CD4-positive, alpha-beta T cell treated with Interleukin-2 at 100 ng/mL for 4 hours (primary cell): ENCODE results near the gene FIG4.
"Not testable (repeated sequence)": the region's sequence is repeated elsewhere in the genome, so short reads cannot be mapped to it uniquely, and the experiment has no call there.

ENCODE experiments used
- DNase-seq: peaks from one replicate; pipeline ENCODE4 v3.0.0-alpha.2; 2020; ENCODE audit warnings: low spot score

Gene FIG4

DNA sequence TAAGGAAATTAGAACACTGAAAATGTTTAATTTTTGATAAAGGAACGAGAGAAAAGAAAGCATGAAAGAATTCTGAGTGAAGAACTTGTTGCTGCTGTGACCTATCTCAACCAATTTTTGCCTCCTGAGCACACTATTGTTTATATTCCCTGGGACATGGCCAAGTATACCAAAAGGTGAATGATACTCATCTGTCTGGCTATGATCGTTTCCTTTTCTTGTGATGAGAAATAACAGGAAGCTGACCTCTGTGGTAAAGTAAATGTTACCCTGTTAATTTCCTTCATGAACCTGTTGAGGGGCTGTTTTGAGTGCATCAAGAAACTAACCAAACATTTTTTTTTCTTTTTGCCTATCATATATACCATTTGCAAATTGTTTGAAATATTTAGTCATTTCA is 69.1 kb downstream of the FIG4 start:
- DNase-seq, result no peak

DNA sequence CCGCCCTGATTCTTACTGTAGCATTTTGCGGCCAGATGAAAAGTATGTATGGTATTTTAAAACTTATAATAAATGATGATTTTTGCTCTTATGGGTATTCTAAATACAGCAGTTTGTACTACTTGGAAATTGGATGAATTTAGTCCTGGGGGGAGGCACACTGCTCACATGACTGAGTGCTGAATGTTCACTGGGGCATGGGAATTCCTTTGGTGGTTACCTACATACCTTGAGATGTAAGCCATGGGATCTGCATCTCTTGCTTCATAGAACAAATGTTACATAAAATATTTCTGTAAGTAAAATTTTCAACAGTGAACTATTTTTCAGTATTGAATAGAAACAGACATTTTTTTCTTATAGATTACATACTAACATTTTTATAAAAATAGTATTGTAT is 71.1 kb downstream of the FIG4 start:
- no peak for DNase-seq

DNA sequence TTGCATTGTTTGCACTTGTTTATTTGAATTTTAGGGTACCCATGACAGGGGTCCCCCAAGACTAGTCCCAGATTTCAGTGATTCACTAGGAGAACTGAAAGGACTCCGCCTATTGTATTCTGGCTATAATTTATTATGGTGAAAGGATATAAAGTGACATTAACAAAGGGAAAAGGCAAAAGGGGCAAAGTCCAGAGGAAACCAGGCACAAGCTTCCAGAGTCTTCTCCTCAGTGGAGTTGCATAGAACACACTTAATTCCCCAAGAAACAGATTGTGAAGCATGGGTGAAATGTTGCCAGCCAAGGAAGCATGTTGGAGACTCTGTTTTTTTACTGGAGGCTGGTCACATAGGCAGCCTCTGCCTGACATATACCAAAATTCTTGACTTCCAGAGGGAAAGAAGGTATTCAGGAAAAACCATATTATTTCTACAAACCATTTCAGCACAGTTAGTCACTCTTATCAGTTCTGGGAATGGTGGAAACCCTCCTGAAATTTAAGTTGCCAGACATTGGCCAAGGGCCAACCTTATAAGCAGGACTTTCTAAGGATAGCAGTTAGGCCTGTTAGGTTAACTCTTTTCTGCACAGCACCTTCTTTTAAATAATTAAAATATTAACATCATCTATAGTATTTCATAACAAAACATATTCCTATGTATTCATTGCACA is 71.8 kb downstream of the FIG4 start:
- no peak for DNase-seq

DNA sequence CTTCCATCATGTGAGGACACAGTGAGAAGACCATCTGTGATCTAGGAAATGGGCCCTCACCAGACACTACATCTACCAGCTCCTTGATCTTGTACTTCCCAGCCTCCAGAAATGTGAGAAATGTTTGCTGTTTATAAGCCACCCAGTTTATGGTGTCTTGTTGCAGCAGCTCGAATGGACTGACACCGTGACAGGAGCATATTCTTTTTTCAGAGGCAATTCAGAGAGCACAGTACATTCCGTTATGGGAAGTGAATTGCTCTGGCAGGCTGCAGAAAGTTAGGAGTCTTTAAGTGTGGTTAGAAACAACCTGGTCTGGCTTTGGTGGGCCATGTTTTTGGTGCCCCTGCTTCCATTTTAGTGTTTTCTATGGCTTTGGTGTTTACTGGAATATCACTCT is 75.1 kb downstream of the FIG4 start:
- DNase-seq, result no peak

DNA sequence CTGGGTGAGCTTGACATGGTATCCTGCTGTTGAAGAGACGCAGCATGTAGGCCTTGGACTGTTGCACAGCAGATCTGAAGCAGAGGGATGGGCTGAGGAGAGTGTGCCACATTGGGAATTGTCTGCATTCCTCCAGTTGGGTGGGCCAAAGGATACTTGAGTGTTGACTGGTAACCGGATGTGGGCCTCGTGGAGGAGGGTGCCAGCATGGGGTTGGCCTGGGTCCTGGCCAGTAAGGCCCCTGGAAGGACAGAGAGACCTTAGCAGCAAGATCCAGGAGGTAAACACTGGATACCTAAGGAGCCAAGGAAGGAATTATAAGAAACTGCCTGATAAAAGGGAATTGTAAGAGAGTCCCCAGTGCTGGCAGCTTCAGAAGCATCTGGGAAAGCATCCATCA is 76.9 kb downstream of the FIG4 start:
- no peak for DNase-seq

DNA sequence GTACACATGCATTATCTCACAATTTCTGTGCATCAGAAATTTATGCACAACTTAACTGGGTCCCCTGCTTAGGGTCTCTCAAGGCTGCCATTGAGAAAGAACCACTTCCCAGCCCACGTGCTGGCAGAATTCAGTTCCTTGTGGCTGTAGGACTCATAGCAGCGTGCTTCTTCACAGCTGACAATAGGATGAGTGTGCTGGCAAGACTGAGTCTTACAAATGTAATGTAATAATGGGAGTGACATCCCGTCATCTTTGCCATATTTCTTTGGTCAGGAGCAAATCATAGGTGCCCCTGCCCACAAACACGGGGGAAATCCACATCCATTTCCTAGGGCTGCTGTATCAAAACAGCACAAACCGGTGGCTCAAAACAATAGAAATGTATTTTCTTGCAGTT is 77.4 kb downstream of the FIG4 start:
- no peak for DNase-seq

DNA sequence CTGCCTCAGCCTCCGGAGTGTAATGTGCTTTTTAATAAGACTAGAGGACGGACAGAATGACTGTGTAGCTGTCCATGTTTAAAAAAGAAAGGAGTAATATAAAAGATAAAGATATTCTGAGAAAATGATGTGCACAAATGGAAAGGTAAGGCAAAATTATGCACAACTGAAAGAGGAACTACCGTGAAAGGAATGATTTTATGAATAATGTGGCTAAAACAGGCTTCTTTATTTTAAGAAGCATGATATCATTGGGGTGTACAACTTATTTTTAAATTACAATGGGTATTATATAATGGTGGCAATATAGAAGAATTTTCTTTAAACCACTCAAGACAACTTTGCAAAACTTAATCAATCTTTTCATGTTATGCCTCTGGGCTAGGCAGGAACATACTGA is 78.1 kb downstream of the FIG4 start:
- no peak for DNase-seq

DNA sequence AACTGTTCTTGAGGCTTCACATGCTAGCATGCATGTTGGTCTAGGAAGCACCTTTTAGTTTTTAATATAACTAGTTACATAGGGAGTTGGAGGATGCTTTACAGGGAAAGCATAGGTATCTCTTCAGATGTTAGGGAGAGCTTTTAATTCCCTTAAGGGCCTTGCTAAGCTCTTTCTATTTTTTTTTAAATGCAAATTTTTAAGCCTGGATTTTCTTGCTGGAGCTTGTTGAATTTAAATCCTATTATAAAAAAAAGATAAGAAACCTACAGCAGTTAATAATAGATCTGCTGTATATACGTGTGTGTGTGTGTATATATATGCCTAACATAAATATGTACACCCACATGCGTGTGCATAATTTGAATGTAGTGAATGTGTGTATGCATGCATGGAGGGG is 79.0 kb downstream of the FIG4 start:
- no peak for DNase-seq

DNA sequence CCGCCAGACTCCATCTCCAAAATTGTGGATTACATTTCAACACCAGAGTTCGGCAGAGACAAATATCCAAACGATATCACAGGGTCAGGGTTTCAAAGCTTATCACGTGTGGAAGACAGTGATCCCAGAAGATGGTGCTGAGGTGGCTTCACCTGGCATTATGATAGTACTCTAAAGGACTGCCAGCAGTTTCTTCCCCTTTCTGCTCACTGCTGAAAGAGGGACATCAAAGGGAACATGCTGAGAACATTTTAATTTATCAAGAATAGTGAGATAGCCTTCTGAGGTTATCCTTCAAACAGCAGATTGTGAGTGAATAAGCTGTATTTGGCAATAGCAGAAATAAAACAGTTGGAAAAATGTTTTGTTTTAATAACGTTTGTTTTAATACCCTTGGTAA is 79.7 kb downstream of the FIG4 start:
- DNase-seq, result no peak

DNA sequence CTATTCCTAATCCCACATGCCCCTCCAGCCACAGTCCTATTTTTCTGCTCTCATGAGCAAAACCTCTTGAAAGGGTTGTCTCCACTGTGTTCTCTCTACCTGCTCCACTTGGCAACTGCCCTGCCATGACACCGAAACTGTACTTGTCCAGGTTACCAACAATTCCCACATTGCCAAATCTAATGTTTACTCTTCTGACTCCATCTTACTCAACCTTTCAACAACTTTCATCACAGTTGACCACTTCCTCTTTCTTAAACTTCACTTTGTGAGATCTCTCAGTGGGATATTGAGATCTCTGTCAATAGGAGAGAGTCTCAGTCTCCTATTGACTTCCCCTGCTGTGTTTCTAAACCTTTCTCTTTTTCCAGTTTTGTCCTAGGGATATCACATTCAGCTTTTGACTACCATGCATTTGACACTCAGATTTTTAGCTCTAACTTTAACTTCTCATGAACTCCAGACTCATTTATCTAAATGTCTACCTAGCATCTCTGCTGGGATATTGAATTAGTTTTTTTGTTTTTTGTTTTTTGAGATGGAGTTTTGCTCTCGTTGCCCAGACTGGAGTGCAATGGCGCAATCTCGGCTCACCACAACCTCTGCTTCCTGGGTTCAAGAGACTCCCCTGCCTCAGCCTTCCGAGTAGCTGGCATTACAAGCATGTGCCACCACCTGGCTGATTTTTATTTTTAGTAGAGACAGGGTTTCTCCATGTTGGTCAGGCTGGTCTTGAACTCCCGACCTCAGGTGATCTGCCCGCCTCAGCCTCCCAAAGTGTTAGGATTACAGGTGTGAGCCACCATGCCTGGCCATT is 81.1 kb downstream of the FIG4 start:
- not testable (repeated sequence) for DNase-seq

DNA sequence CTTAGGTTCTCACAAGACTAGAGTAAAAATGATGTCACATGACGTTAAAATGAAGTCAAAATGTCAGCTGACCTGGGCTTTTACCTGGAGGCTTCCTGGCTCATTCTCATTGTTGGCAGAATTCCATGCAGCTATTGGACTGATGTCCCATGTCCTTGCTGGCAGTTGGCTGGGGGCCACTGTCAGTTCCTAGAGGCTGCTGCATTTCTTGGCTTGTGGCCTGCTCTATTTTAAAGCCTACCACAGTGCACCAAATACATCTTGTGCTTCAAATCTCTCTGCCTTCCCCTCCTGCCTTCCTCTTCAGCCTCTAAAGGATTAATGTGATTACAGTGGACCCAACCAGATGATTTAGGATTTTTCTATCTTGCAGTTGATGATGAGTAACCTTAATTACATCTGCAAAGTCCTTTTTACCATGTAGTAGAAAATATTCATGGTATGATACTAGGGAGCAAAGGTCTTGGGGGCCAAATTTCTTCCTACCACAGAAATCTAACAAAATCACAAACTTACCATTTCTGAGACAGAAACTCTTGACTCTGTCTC is 81.9 kb downstream of the FIG4 start:
- no peak for DNase-seq

DNA sequence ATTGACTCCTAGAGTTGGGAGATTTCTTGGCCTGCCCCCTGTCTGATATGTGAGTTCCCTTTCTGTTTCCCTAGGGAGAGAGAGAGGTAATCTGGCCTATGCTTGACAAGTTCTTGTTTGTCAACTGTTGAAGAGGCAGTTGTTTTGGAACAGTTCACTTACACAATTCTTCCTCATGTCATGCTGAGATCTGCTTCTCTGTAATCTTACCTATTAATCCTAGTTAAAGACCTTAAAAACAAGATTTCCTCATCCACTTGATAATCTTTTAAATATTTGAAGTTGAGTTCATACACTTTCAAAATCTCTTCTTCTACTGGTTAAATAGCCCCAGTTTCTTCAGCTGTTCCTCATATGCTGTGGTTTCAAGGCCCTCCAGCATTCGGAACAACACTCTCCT is 89.9 kb downstream of the FIG4 start:
- no peak for DNase-seq

DNA sequence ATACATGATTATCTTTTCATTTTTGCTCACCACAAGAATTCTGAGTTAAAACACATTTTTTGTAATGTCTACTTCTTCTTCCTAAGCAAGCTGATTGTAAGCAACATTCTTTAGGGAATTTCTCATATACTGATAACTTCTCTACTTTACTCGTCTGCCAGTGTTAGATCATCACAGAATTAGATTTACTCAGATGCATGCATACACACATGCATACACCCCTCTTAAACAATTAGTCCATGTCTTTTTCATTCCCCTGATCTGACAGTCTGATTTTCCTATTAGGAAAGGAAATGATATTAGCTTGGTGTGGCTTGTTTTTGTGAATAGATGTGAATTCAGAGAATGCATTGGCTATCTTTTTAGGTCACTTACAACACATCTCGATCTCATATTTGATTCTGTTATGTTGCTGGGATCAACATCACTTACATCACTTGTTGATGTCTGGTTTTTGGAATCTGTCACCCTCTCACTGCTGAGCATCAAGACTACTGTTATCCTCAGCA is 91.4 kb downstream of the FIG4 start:
- no peak for DNase-seq

DNA sequence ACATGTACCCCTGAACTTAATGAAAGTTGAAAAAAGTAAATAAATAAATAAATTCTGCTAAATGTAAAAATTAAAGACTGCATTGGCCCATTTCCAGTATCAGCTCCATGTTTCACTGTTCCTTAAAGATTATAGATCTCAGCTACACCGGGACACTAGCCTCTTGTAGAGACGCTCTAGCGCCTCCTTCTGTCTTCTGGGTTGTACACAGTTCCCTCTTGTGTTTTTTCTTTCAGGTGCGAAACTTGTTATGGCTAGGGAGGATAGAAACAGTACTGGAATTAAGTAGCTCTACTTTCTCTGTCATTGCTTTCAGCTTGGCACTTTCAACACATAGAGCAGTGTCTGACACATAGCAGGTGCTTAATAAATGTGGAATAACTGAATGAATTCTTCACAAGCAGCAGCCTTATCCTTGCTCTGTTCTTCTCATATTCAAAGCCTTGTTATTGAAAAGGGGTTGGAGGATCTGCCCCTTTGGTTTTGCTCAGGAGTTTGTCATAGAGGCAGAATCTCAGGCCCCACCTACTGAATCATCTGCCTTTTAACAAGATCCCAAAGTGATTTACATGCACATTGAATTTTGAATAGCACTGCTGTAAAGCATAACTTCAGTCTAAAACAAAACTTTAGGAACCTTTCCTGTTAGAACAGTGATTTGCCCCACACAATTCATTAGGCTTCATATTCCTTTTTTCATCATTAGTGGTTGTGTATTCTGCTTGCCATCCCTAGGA is 92.3 kb downstream of the FIG4 start:
- DNase-seq, result no peak

DNA sequence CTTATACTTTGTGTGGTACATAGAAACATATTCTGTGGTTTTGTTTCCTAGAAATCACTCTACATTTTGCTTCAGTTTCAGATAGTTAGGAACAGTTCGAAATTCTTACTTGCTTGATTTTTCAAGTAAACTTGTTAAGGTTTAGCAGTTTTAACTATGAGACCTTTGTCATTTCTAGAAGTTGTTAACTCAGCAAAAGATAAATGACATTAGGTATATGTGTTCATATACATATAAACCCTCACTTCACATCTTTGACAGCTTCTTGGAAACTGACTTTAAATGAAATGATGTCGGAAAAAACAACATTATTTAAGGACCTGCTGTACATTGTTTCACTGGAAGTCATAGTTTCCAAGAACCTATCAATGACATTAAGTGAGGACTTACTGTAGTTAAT is 96.2 kb downstream of the FIG4 start:
- no peak for DNase-seq

DNA sequence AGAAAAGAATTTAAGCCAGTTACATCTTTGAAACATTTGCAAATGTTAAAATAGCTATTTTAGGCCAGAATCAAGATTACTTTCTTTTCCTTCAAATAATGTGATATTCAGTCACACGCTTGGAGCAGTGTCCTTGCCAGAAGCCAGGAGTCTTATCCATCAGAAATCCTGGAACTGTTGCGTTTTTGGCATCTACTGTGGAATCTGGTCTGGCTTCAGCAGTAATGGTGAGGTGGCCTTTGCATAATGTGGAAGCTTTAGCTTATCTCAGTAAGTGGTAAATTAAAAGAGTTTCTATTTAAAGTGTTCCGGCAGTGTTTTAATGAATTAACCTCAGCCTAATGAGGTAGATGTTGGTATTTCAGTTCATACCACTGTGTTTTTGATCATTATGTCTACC is 97.6 kb downstream of the FIG4 start:
- no peak for DNase-seq

DNA sequence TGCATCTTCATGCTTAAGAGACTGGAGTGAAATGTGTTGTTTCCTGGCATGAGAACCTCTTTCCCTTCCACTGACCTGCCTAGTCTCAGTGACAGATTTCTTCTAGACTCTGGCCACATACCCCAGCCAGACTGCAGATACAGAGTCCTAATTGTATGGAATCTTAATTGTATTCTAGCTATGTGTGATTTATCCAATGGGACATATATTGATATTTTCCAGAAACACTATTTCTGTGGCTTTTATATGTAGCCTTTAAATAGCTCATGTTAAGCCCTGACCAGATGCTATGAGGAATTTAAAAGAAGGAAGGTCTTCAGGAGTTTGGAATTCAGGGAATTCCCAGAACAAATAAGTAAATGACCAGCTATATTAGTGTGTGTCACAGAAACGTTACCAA is 99.0 kb downstream of the FIG4 start:
- no peak for DNase-seq

DNA sequence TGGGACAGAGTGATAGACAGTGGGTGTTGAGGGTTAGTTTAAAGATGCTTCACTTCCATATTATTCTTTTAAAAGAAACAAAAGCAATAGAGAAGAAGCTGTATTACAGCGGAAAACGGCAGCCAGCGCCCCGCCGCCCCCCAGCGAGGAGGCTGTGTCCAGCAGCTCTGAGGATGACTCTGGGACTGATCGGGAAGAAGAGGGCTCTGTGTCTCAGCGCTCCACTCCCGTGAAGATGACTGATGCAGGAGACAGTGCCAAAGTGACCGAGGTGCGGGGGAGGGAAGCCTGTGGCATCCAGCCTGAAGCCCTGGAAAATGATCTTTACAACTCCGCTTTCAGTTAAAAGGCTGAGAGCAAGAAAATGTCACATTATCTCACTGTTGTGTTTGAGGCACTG is 100.2 kb downstream of the FIG4 start:
- DNase-seq, result no peak

DNA sequence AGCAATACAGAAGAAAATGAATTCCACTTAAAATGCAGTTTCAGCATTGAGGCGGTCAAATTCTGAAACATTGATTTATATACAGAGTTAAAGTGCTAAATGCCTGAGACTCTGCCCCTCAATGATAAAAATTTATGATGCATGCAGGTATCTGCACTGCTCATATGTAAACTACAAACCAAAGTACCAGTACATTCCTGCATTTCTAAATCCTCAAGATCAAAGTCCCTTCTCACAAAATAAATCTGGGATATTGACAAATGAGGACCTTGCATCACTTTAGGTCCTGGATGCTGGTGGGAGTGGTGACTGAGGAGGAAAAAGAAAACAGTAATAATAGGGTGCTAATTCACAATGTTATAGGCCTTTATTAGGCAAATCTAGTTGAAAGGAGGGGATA is 101.9 kb downstream of the FIG4 start:
- DNase-seq, result no peak

DNA sequence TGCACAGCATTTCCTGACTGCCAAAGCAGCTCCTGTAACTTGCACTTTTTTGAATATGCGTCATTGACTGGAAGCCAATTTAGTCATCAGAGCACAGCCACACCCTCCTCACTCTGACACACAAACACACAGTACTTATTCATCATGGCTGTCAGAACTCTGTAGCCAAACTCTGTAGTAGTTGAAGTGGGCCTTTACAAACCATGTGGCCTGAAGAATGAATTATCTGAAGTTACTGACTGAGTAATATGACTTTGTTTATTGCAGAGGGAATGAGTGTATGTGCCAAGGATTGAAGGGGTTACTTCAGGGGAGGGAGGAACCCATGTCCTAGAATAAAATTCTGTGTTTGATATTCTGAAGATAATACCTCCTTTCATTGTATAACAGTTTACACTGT is 102.7 kb downstream of the FIG4 start:
- no peak for DNase-seq

DNA sequence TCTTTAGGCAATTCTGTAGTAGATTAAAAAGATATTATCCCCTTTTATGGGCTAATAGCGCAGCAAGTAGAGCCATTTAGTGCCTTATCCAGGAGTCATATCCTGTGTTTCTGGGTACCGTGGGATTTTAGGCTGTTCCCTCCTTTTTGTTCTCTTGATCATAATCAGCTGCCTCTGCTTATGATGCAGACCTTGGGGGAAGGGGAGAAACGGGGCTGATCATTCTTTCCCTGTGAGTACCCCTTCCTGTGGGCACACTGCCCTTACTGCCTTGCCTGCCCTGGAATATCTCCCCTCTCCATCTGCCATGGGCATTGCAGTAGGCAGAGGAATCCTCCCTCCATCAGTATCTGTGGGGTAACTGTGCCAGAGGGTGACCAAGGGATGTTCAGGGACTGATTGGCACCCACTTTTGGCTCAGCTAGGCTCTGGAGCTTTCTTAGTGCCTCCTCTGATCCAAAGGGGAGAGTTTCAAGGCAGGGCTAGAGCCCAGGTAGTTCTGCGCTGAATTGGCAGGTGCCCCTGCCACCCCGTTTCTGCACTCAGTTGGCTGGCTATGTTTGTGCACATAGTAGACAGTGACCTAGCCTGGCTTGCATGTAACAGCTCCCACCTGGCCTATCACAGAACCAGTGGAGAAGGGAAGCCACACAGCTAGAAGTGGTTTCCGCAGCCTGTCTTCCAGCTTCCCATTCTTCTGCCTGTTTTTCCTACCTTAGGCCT is 103.3 kb downstream of the FIG4 start:
- no peak for DNase-seq

DNA sequence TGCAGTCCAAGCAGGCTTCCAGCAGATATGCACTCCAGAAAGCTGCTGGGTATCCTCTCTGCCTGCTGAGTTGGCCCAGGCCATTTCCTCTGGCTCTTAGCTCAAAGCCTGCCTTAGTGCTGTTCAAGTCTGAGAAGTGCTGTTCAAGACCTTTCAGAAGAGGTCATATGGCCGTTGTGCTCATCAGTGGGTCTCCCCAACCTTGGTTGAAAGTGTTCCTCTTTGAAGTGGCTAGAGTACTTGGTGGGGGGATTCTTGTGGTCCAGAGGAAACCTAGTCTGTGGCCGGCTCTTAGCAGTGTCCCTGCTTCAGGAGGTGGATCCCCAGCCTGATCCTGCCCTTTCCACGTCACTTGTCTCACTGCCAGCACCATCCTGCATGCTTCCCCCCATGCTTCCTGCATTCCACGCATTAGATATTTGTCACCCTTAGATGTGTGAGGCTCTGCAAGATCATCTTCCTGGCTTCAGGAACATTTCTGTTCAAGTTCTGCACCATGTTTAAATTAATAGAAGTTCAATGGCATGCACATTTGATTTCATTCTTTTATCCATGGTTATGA is 105.0 kb downstream of the FIG4 start:
- no peak for DNase-seq
